WTC11 (cell line): ENCODE data around the gene KIF26A. TPM values are rescaled to one million over a fixed set of nuclear protein-coding genes. Genes with fewer than 3 reads are reported as not detected.

Experiments used
- ATAC-seq: fragments of 200-7000 bp; cut with Tn5 transposase; 2 replicates; pipeline ENCODE4 v1.10.0; 2021; ENCODE audit warnings: mild to moderate bottlenecking, moderate library complexity
- CTCF ChIA-PET: fragments of 300-600 bp; sonication (Branson Sonifier 250); formaldehyde crosslinking; loops from one replicate; lab custom pipeline; 2021; ENCODE audit warnings: antibody characterized with exemption; lab: Charles Lee
- POLR2A ChIA-PET: fragments of 350-600 bp; sonication (Branson Sonifier 250); formaldehyde crosslinking; loops from one replicate; lab custom pipeline; 2021; ENCODE audit warnings: antibody characterized with exemption; lab: Charles Lee
- DNase-seq: peaks from one replicate; pipeline ENCODE4 v3.0.0; 2021; ENCODE audit warnings: low spot score
- H3K27ac Mint-ChIP-seq: 2 replicates; pipeline ENCODE4 v1.8.0; 2021; ENCODE audit warnings: mixed read lengths
- H3K27me3 Mint-ChIP-seq: 2 replicates; pipeline ENCODE4 v1.8.0; 2021; ENCODE audit warnings: low read depth, mild to moderate bottlenecking, moderate library complexity, mixed read lengths
- H3K36me3 Mint-ChIP-seq: 2 replicates; pipeline ENCODE4 v1.8.0; 2021; ENCODE audit warnings: mixed read lengths
- H3K4me1 Mint-ChIP-seq: 2 replicates; pipeline ENCODE4 v1.8.0; 2022; ENCODE audit warnings: mixed read lengths
- H3K4me3 Mint-ChIP-seq: 2 replicates; pipeline ENCODE4 v1.8.0; 2021; ENCODE audit warnings: mild to moderate bottlenecking, moderate library complexity, mixed read lengths
- H3K9me3 Mint-ChIP-seq: 2 replicates; pipeline ENCODE4 v1.8.0; 2021; ENCODE audit warnings: mixed read lengths
- CBFB ChIP-seq: sonication (generic); formaldehyde crosslinking; IDR thresholded peaks from 2 replicates; pipeline ENCODE4 v1.8.1; 2022; ENCODE audit warnings: mild to moderate bottlenecking, low read depth, missing genetic modification reagents
- ELF4 ChIP-seq: sonication (generic); formaldehyde crosslinking; IDR thresholded peaks from 2 replicates; pipeline ENCODE4 v1.8.1; 2022; ENCODE audit warnings: low read depth, mild to moderate bottlenecking, moderate library complexity, missing genetic modification reagents
- EMX1 ChIP-seq: fragments of 250-450 bp; sonication (Bioruptor Pico); IDR thresholded peaks from 2 replicates; pipeline ENCODE4 v1.8.0; 2021; ENCODE audit warnings: mild to moderate bottlenecking
- FOXJ3 ChIP-seq: sonication (generic); formaldehyde crosslinking; IDR thresholded peaks from 2 replicates; pipeline ENCODE4 v1.9.0; 2021; ENCODE audit warnings: missing genetic modification reagents, mild to moderate bottlenecking, borderline replicate concordance
- GABPB1 ChIP-seq: sonication (generic); formaldehyde crosslinking; IDR thresholded peaks from 2 replicates; pipeline ENCODE4 v1.8.1; 2023; ENCODE audit warnings: mild to moderate bottlenecking, missing genetic modification reagents
- GTF2I ChIP-seq: fragments of 250-450 bp; sonication (Bioruptor Pico); conservative IDR thresholded peaks from 2 replicates; pipeline ENCODE4 v1.4.0; 2021; ENCODE audit warnings: mild to moderate bottlenecking
- KAT7 ChIP-seq: sonication (generic); formaldehyde crosslinking; IDR thresholded peaks from 2 replicates; pipeline ENCODE4 v1.8.1; 2023; ENCODE audit warnings: missing genetic modification reagents, mild to moderate bottlenecking, borderline replicate concordance
- MYBL2 ChIP-seq: sonication (generic); formaldehyde crosslinking; IDR thresholded peaks from 2 replicates; pipeline ENCODE4 v1.8.1; 2023; ENCODE audit warnings: mild to moderate bottlenecking, moderate library complexity, missing genetic modification reagents
- NFATC4 ChIP-seq: fragments of 250-450 bp; sonication (Bioruptor Pico); IDR thresholded peaks from 2 replicates; pipeline ENCODE4 v1.9.0; 2021; ENCODE audit warnings: mild to moderate bottlenecking
- NFE2L1 ChIP-seq: sonication (generic); formaldehyde crosslinking; IDR thresholded peaks from 2 replicates; pipeline ENCODE4 v1.8.1; 2023; ENCODE audit warnings: missing genetic modification reagents
- NFYB ChIP-seq: sonication (generic); formaldehyde crosslinking; conservative IDR thresholded peaks from 2 replicates; pipeline ENCODE4 v1.8.0; 2022; ENCODE audit warnings: low read depth, missing genetic modification reagents
- NR2C2 ChIP-seq: sonication (generic); formaldehyde crosslinking; IDR thresholded peaks from 2 replicates; pipeline ENCODE4 v1.8.0; 2022; ENCODE audit warnings: mild to moderate bottlenecking, missing genetic modification reagents
- PRDM15 ChIP-seq: sonication (generic); formaldehyde crosslinking; IDR thresholded peaks from 2 replicates; pipeline ENCODE4 v1.8.0; 2022; ENCODE audit warnings: missing genetic modification reagents
- RORB ChIP-seq: fragments of 250-450 bp; sonication (Bioruptor Pico); IDR thresholded peaks from 2 replicates; pipeline ENCODE4 v1.9.0; 2021; ENCODE audit warnings: mild to moderate bottlenecking
- TCF7 ChIP-seq: sonication (generic); formaldehyde crosslinking; IDR thresholded peaks from 2 replicates; pipeline ENCODE4 v1.8.0; 2022; ENCODE audit warnings: mild to moderate bottlenecking, low read depth, missing genetic modification reagents, moderate library complexity
- TEAD4 ChIP-seq: sonication (generic); formaldehyde crosslinking; IDR thresholded peaks from 2 replicates; pipeline ENCODE4 v1.8.0; 2022; ENCODE audit warnings: mild to moderate bottlenecking, missing genetic modification reagents
- TP53 ChIP-seq: sonication (generic); formaldehyde crosslinking; IDR thresholded peaks from 2 replicates; pipeline ENCODE4 v1.8.1; 2023; ENCODE audit warnings: mild to moderate bottlenecking, missing genetic modification reagents
- ZBTB21 ChIP-seq: sonication (generic); formaldehyde crosslinking; IDR thresholded peaks from 2 replicates; pipeline ENCODE4 v1.8.1; 2023; ENCODE audit warnings: mild to moderate bottlenecking, missing genetic modification reagents, borderline replicate concordance
- ZNF263 ChIP-seq: sonication (generic); formaldehyde crosslinking; IDR thresholded peaks from 2 replicates; pipeline ENCODE4 v1.8.1; 2022; ENCODE audit warnings: low read depth, mild to moderate bottlenecking, moderate library complexity, missing genetic modification reagents
- total RNA-seq: library from RNA; stranded (reverse); gene quantifications from 3 replicates; pipeline ENCODE4 v1.2.3, GENCODE V29; 2021
- TF ChIP-seq, protein P1 (sequence below): sonication (generic); formaldehyde crosslinking; IDR thresholded peaks from 2 replicates; pipeline ENCODE4 v1.8.1; 2023; ENCODE audit warnings: mild to moderate bottlenecking, missing genetic modification reagents, moderate library complexity
- TF ChIP-seq, protein P2 (sequence below): fragments of 250-450 bp; sonication (Bioruptor Pico); conservative IDR thresholded peaks from 2 replicates; pipeline ENCODE4 v1.9.0; 2021; ENCODE audit warnings: mild to moderate bottlenecking
- TF ChIP-seq, protein P3 (sequence below): fragments of 200-600 bp; IDR thresholded peaks from 2 replicates; pipeline ENCODE4 v1.8.0; 2022; ENCODE audit warnings: antibody characterized with exemption

KIF26A gene
- total RNA-seq, 1 experiment from 2014 or later: 53.4 TPM

DNA sequence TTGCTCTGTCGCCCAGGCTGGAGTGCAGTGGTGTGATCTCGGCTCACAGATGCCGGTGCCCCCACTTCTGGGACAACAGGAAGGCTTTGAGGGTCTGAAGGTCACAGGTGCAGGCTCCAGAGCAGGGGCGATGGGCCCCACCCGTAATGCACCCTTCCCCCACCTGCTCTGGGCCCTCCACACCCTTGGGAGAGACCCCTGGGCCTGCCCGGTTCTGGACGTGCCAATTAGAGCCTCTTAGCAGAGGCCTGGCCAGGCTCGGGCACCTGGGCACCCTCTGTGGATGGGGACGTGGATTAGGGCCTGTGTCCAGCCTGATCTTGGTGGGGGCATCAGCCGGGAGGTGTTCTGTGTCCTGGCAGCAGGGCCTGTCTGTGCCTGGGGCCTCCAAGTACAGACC lies 62.2 kb downstream of the KIF26A start (continued):
- TF ChIP-seq MYBL2 (CRISPR knock-in tag) (no peak), NFYB (CRISPR knock-in tag) (no peak), NR2C2 (CRISPR knock-in tag) (no peak)
- TF ChIP-seq, all 79 proteins: peak for 0

GRCh38 chr14:104201063-104201462 lies 62.7 kb downstream of the KIF26A start:
- peaks cover 1% of the 10 kb centered on the region; the same call in 1 of the 2 replicates for H3K4me1 Mint-ChIP-seq

DNA sequence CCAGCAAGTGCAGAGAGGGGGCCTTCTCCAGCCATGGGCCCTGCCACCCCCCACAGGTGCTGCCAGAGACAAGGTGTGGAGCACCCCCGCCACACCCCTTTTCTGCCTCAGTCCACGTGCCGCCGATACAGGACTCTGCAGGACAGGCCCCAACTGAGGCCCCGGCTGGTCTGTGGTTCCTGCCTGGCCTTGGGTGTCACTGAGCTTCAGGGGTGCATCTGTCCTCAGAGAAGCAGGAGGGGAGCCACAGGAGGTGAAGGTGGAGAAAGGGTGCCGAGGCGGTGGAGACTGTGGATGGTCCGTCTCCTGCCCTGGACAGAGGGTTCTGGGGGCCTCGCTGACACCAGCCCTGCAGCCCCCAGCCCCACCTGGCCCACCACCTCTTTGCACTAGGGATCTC lies 63.1 kb downstream of the KIF26A start:
- no peaks in the 10 kb centered on the region for H3K27me3 Mint-ChIP-seq
- no peaks in the 10 kb centered on the region for H3K4me1 Mint-ChIP-seq
- H3K4me3 Mint-ChIP-seq: no peak overlapping the region
- no peak overlapping the region for H3K27ac Mint-ChIP-seq
- POLR2A ChIA-PET: no interaction called here
- CTCF ChIA-PET: interaction anchor here (0.9 to 1.2 kb wide), 2 partner anchors 22 to 33 kb away, joined by 3 to 4 read pairs; no protein-coding TSS in a partner anchor
- H3K36me3 Mint-ChIP-seq: no peaks in the 10 kb centered on the region
- no peak for ATAC-seq
- TF ChIP-seq ZNF263 (CRISPR knock-in tag) (no peak), ZBTB21 (CRISPR knock-in tag) (no peak), TP53 (CRISPR knock-in tag) (no peak), NFATC4 (CRISPR knock-in tag) (no peak), KAT7 (CRISPR knock-in tag) (no peak), ELF4 (CRISPR knock-in tag) (no peak), NFE2L1 (no peak), RORB (CRISPR knock-in tag) (no peak)
- TF ChIP-seq, protein P1, sequence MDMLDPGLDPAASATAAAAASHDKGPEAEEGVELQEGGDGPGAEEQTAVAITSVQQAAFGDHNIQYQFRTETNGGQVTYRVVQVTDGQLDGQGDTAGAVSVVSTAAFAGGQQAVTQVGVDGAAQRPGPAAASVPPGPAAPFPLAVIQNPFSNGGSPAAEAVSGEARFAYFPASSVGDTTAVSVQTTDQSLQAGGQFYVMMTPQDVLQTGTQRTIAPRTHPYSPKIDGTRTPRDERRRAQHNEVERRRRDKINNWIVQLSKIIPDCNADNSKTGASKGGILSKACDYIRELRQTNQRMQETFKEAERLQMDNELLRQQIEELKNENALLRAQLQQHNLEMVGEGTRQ: no peak
- DNase-seq: no peak
- no peaks in the 10 kb centered on the region for H3K9me3 Mint-ChIP-seq

More at GRCh38 chr14:104201063-104201462, 62.7 kb downstream of the KIF26A start:
- DNase-seq (no peak), ATAC-seq (no peak)
- no peaks in the 10 kb centered on the region for H3K36me3 Mint-ChIP-seq
- H3K9me3 Mint-ChIP-seq: no peaks in the 10 kb centered on the region
- H3K27me3 Mint-ChIP-seq: no peaks in the 10 kb centered on the region
- ChIA-PET POLR2A (no interaction called here), CTCF (interaction anchor here (0.9 to 1.2 kb wide), 2 partner anchors 22 to 32 kb away, joined by 3 to 4 read pairs; no protein-coding TSS in a partner anchor)
- TF ChIP-seq PRDM15 (CRISPR knock-in tag): no peak
- no peak for TF ChIP-seq TCF7 (CRISPR knock-in tag)
- no peak for TF ChIP-seq CBFB (CRISPR knock-in tag)
- no peak for TF ChIP-seq TEAD4 (CRISPR knock-in tag)
- TF ChIP-seq, protein P2, sequence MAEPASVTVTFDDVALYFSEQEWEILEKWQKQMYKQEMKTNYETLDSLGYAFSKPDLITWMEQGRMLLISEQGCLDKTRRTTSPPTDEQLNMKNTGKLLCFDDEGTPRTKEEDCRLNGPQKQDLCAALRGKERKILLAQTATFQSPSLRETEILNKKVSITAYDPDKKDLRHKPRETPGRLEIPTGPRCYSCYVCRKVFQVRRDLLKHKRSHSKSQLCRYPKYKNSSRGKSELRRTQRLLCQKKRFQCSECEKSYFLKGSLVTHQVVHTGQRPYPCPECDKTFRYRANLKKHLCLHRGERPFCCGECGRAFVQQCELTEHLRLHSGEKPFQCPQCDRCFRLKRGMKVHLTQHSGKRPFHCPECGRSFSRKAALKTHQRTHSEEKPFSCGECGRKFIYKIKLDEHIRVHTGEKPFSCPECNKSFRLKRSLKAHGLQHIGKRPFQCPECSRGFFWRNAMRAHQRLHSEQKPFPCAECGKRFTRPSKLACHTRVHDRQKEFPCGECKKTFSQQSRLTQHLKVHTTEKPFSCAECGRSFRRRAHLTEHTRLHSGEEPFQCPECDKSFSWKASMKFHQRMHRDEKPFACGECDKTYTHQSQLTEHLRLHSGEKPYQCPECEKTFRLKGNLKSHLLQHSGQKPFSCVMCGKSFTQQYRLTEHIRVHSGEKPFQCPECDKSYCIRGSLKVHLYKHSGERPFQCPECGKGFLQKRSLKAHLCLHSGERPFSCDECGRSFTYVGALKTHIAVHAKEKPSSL (CRISPR knock-in tag): no peak
- no peak for TF ChIP-seq GABPB1 (CRISPR knock-in tag)
- TF ChIP-seq GTF2I (CRISPR knock-in tag): no peak
- TF ChIP-seq, protein P3, sequence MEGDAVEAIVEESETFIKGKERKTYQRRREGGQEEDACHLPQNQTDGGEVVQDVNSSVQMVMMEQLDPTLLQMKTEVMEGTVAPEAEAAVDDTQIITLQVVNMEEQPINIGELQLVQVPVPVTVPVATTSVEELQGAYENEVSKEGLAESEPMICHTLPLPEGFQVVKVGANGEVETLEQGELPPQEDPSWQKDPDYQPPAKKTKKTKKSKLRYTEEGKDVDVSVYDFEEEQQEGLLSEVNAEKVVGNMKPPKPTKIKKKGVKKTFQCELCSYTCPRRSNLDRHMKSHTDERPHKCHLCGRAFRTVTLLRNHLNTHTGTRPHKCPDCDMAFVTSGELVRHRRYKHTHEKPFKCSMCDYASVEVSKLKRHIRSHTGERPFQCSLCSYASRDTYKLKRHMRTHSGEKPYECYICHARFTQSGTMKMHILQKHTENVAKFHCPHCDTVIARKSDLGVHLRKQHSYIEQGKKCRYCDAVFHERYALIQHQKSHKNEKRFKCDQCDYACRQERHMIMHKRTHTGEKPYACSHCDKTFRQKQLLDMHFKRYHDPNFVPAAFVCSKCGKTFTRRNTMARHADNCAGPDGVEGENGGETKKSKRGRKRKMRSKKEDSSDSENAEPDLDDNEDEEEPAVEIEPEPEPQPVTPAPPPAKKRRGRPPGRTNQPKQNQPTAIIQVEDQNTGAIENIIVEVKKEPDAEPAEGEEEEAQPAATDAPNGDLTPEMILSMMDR: no peak
- TF ChIP-seq FOXJ3 (CRISPR knock-in tag): no peak
- TF ChIP-seq ZBTB21 (CRISPR knock-in tag): no peak
- TF ChIP-seq NR2C2 (CRISPR knock-in tag): no peak
- no peak for TF ChIP-seq EMX1 (CRISPR knock-in tag)
- no peak overlapping the region for H3K4me3 Mint-ChIP-seq
- no peak overlapping the region for H3K27ac Mint-ChIP-seq
